GM13977 (cell line): Measurements from ENCODE around the gene PAK1IP1.

Experiments used
- DNase-seq: peaks from one replicate; pipeline ENCODE4 v3.0.0; 2012; ENCODE audit warnings: low spot score
- in situ Hi-C: fragments of 300-500 bp; cut with MboI; formaldehyde crosslinking; loops from one replicate; pipeline ENCODE4 v1.12.0; 2022; ENCODE audit warnings: low sequenced_read_pairs, low pct_unique_long_range_greater_than_20kb, mixed read lengths, inconsistent platforms; ENCODE audit not compliant: unreplicated experiment
- TF ChIP-seq, protein P1 (sequence below): IDR thresholded peaks from 2 replicates; pipeline ENCODE4 v1.5.1; 2012; ENCODE audit warnings: mild to moderate bottlenecking, control low read depth; ENCODE audit not compliant: insufficient read depth; ENCODE audit errors: extremely low read depth, missing control alignments

Gene PAK1IP1

DNA sequence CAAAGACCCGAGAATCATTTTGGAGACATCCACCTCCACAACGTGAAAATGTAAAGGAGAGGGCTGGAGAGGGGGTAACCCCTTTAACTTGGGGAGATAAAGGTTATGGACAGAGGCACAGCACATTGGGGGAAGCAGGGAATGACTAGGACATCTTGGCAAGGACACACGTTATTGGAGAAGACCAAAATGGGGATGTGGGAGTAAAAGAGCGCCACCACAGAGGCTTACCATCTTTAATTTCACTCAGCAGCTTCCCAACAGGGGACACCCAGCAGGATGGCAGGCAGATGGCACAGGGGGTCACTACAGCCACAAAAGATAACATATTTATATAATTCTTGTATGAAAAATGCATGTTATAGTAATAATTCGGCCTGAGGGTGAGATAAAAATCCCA lies 10.2 kb upstream of the PAK1IP1 start:
- TF ChIP-seq, protein P1, sequence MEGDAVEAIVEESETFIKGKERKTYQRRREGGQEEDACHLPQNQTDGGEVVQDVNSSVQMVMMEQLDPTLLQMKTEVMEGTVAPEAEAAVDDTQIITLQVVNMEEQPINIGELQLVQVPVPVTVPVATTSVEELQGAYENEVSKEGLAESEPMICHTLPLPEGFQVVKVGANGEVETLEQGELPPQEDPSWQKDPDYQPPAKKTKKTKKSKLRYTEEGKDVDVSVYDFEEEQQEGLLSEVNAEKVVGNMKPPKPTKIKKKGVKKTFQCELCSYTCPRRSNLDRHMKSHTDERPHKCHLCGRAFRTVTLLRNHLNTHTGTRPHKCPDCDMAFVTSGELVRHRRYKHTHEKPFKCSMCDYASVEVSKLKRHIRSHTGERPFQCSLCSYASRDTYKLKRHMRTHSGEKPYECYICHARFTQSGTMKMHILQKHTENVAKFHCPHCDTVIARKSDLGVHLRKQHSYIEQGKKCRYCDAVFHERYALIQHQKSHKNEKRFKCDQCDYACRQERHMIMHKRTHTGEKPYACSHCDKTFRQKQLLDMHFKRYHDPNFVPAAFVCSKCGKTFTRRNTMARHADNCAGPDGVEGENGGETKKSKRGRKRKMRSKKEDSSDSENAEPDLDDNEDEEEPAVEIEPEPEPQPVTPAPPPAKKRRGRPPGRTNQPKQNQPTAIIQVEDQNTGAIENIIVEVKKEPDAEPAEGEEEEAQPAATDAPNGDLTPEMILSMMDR = no peak
- in situ Hi-C loops = no loop called here
- DNase-seq = no peak

DNA sequence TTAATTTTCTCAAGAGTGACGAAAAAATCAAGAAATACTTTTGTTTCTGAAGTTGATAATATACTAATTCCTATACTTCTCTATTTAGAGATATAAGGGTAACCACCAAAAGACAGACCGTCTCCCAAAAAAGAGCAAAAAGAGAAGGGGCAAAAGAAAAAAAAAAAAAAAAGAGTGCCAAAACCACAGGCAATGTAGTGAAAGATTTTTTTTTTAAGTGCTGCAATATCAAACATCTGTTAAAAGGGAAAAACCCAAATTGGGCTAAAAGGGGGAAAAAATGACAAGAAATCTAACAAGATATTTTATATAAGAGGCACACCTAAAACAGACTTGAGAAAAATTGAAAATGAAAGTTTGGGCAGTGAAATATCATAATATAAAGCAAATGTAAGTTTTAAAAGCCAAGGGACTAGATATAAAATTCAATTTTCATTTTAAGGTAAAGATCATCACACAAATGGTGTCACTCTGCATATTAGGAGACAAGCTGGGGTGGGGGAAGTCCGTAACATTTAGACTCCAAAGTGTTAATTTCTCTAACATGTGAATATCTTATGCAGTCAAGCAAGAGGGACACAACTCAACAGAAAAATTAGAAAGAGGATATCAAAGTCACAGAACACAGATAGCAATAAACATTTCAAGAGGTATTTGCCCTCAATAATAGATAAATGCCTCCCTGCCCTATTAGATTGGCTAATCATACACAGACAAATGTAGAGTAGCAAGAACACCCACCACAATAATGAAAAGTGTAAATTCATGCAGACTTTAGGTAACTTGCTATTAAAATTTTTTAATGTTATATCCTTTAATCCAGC lies 9.5 kb upstream of the PAK1IP1 start:
- TF ChIP-seq, protein P1 = no peak
- DNase-seq = no peak
- in situ Hi-C loops = no loop called here

DNA sequence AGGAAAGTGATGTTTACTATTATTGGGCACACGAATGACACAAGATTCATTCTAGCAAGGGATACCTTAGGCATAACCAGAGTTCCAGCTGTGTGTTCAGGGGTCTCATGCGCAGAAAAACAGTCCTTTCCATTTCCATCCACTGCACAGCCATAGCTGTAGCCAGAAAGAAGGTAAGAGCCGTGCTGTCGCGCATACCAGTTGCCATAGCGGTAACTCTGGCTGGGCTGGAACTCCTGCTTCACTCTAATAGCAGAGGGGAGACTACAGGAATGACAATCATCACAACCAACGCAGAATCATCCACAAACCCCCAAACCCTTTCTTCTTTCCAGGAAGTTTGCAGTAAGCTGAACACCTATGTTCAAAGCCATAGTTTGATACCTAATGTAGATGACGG lies 7.9 kb upstream of the PAK1IP1 start:
- TF ChIP-seq, protein P1 = no peak
- in situ Hi-C loops = no loop called here

GRCh38 chr6:10687582-10687981 lies 7.2 kb upstream of the PAK1IP1 start:
- no peak for DNase-seq
- in situ Hi-C loops = no loop called here
- TF ChIP-seq, protein P1 = no peak

More for the DNA sequence above, 7.9 kb upstream of the PAK1IP1 start:
- DNase-seq = no peak

DNA sequence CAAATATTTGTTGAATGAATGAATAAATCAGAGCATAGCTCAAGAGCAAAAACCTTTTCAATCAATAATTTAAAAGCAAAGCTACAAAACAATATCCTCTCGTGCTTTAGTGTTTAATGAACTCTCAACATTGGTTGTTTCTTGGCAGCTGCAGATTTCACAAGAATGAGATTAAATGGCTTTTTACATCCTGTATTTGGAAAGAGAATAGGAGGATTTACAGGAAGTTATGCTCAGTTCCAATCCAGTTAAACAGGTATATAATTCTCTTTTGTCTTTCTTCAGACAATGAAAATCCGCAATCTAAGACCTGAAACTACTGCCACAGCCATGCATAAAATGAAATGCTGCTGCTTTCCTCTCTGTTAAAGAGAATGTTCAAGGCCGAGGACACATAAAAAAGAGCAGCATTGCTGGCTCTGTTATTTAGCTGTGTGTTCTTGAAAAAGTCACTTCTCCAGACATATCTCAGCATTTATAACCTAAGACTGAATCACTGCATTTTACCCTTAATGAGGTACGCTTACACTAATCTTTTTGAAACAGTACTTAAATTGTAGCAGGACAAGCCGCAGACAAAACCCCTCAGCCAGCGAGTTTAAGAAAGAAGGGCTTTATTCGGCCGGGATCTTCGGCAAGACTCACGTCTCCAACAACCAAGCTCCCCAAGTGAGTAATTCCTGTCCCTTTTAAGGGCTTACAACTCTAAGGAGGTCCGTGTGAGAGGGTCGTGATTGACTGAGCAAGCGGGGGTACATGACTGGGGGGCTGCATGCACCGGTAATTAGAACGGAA lies 3.9 kb upstream of the PAK1IP1 start:
- in situ Hi-C loops = no loop called here
- TF ChIP-seq, protein P1 = no peak
- DNase-seq = no peak

DNA sequence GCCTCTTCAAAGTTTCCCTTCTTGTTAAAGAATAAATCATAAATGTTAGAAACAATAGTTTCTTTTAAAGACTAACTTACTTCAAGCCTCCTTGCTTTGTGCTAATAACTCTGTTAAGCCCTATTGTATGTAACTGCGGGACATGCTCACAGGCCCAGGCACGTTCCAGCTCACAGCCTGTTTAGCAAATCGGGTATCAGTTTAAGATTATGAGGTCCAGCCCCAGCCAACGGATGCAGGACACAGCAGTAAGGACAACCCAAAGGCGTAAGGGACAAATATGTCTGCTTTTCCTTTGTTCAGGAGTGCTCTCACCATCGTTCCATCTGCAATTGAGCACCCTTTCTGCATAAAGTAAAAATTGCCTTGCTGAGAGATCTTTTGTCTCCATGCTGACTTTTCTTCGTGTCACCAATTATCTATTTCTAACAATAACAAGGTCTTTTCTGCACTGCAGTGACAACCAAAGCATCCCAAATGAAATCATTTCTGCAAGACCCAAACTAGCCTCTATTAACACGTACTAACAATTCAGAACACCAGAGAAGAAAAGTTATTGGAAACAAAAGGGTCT lies 1.7 kb upstream of the PAK1IP1 start:
- in situ Hi-C loops = no loop called here
- no peak for DNase-seq
- TF ChIP-seq, protein P1 = no peak
